GM12801 (cell line): ENCODE data around the gene C14orf180.

Experiments used
- TF ChIP-seq, protein P1 (sequence below): IDR thresholded peaks from one replicate; pipeline ENCODE4 v1.5.1; 2011; ENCODE audit warnings: control low read depth; ENCODE audit not compliant: insufficient read length; ENCODE audit errors: extremely low read depth

Gene C14orf180

DNA sequence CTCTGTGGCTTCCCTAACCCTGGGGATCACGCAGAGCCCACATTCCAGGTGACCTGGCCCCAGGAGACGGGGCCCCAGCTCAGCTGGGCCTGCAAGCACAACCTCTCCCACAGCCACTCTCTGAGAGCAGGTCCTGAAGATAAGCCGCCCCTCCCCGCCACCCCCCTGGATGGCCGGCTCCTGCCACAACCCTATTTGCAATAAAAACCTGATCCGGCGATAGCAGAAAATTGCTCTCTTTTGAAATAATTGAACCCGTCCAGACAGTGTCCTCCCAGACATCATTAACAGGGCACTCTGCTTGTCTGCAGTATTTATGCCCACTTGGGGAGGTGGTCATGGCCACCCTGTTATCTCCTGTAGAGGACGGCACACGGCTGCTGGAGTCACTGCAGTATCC, 5.0 kb downstream of the C14orf180 start:
- TF ChIP-seq, protein P1, sequence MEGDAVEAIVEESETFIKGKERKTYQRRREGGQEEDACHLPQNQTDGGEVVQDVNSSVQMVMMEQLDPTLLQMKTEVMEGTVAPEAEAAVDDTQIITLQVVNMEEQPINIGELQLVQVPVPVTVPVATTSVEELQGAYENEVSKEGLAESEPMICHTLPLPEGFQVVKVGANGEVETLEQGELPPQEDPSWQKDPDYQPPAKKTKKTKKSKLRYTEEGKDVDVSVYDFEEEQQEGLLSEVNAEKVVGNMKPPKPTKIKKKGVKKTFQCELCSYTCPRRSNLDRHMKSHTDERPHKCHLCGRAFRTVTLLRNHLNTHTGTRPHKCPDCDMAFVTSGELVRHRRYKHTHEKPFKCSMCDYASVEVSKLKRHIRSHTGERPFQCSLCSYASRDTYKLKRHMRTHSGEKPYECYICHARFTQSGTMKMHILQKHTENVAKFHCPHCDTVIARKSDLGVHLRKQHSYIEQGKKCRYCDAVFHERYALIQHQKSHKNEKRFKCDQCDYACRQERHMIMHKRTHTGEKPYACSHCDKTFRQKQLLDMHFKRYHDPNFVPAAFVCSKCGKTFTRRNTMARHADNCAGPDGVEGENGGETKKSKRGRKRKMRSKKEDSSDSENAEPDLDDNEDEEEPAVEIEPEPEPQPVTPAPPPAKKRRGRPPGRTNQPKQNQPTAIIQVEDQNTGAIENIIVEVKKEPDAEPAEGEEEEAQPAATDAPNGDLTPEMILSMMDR: no peak

DNA sequence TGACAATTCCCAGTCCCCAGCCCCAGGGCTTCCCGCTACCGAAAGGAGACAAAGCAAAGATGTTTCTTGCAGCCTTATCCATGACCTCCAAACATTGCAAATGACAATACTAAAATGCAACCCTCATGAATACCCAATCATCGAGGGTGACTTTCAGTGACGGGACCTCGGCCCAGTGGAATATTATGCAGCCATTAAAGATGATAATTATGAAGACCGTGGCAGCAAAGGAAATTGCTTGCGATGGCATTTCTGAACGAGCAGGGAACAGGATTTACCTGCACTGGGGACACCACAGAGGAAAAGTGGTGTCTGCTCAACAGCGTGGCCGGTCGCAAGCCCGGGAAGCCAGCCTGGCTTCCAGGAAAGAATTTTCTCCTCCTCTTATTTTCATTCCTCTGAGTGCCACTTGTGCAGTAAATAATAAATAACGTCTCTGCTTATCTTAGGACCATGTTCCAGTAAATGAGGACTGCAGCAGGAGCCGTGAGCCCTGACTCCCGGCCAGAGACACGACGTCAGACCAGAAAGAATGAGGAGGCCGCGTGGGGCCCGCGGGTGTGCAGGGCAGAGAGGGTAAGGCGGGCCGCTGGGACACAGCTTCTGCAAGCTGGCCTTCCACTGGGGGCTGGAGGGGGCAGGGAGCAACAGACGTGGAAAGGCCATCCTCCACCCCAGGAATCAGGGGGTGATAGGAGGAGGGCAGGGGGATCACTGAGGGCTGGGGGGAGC, 6.6 kb downstream of the C14orf180 start:
- TF ChIP-seq, protein P1: no peak

GRCh38 chr14:104586832-104587620, 7.5 kb downstream of the C14orf180 start:
- TF ChIP-seq, protein P1: no peak

DNA sequence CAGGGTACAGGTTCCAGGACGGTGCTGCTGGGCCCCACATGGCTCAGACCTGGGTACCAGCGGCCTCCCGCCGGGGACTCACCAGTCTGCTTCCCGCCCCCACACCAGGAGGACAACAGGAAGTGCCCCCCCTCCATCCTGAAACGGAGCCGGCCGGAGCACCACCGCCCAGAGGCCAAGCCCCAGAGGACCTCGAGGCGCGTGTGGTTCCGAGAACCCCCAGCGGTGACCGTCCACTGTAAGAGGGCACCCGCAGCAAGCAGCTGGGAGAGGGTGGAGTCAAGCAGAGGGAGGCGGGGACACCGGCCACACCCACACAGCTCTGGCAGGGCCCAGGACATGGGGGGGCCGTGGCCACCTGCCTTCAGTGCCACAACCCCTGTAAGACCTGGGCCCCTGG, 8.1 kb downstream of the C14orf180 start:
- TF ChIP-seq, protein P1: no peak

DNA sequence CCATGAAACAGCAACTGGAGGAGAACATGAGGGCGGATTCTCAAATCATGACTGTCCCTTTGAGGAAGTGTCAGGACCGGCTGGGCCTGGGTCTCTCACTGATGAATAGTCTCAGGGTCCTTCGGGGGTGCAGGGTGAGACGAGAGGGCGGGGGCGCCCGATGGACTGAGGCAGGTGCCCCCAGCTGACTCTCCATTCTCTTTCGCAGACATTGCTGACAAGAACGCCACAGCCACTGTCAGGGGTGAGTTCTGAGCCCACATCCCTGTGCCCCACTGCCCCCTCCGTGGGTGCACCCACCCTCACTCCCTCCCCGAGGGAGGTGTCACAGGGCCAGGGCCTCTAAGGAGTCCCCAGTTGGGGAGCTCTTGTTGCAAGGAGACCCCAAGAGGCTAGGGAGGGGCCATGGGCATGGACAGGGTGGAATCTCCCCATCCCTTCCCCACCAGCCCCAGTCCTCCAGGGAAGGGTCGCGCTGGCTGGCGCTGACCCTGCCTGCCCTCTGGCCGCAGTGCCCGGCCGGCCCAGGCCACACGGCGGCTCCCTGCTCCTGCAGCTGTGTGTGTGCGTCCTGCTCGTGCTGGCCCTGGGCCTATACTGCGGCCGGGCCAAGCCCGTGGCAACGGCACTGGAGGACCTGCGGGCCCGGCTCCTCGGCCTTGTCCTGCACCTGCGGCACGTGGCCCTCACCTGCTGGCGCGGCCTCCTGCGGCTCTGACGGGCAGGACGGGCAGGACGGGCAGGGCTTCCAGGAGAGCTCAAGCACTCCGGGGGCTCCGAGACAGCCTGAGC, 8.7 kb downstream of the C14orf180 start:
- TF ChIP-seq, protein P1: no peak

DNA sequence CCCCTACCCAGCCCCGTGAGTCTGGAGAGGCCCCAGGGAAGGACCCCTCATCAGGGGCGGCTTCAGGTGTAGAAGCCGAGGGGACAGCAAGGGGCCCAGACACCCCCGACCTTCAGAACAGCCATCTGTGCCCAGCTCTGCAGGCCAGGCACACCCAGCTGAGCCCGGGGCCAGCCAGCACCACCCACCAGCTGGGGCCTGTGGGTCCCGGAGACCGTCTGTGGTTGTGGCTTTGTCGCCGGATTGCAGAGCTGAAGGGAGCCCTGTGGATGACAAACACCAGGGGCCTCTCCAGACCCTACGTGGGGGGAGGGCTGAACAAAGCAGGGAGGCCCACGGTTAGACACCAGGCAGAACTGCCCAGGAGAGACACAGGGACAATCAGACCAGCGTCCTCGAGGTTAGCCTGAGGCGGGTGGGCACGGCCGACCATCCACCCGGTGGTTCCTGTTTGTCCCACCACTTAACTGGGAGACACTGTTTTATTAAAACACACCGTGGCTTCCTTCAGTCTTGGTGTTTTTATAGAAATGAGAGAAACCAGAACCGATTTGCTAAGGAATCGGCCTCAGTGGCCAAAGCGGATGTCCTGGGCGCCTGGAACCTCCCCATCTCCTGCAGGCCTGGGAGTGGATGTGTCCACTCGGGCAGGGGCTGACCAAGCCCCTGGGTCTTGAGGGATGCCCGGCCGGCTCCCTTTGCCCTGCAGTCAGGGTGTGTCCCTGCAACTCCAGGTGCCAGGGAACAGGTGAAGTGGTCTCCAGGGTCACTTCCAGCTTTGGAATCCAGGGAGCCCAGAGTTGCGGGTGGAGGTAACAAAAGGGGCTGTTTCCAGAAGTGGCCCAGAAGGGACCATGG, 10.0 kb downstream of the C14orf180 start:
- TF ChIP-seq, protein P1: no peak
